HCEC 1CT (cell line): ENCODE results near the gene MTOR.
"Not testable (repeated sequence)": the region's sequence is repeated elsewhere in the genome, so short reads cannot be mapped to it uniquely, and the experiment has no call there.

Experiments used
- DNase-seq: peaks from one replicate; pipeline ENCODE4 v3.0.0-alpha.2; 2017

The MTOR gene

DNA sequence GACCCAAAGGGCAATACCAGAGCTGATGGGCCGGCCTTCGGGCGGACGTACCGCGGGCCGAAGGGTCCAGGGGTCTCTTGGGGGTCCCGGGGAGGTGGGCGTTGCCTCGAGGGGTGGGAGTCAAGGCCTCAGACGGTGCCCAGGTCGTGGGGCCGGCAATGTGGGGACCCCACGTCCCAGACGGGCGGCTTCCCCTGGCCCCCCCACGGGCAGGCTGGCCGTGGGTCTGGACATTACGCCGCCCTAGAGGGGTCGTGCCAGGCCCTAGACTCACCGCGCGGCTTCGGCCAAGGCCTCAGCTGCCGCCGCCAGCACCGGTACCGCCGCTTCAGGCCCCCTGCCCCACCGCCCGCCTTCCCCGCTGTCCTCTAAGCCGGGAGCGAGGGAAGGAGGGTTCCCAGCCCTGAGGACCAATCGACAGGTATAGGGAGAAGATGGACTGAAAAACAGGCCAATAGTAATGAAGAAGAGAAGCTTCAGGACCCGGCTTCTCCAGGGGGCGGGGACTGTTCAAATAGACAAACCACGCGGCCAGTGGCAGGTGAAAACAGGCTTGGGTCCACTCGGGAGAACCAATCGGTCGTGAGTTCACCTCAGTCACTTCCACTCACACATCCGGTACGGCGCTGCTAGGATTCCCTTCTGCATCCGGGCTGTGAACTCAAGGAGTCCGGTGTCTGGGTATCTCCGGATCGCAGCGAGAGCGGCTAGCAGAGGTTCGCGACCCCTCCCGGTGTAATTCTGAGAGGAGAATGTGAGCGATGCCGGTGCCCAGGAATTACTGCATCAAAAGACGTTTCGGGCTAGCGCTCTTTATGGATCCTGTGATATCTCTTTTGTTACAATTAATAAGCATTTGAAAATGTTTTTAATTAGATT is at the start of gene MTOR:
Gene MTOR (minus strand): TSS at position 381 of the 879 bp plus-strand sequence. CDS start 3,142 bp downstream, outside the sequence.
- peak; percentile 100 for DNase-seq

DNA sequence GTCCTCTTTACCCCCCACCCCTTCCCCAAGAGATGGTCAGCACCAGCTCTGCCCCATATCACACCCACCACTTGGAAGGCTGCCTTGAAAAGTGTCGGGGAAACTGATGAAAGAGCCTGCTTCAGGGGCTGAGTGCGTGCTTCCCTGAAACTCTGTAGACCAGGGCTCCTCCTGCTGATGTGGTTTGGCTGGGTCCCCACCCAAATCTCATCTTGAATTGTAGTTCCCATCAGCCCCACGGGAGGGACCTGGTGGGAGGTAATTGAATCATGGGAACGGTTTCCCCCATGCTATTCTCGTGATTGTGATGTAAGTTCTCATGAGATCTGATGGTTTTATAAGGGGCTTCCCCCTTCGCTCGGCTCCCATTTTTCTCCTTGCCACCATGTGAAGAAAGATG is 47.0 kb upstream of the MTOR start:
- DNase-seq = no peak

DNA sequence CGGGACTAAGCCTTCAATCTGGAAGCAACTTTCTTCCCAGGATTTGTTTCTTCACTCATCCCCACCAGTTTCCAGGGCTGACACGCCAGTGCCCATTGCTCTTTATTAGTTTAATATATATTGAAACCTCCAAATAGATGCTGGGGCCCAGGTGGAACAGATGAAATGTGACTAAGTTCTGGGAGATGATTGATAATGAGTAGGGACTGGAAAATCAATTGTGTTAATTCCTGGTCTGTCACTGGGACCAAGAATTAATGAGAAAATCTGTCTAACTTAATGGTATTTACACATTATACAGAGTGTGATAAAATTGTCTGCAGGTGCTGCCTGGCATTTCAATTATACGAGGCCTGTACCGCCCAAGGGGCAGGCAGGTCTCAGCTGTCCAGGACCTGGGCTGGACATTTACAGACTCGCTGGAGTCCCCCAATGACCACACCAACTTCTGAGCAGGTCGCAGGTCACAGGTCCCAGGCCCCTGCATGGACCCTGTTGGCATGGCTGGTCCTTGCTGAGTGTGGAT is 46.4 kb upstream of the MTOR start:
- DNase-seq = no peak

DNA sequence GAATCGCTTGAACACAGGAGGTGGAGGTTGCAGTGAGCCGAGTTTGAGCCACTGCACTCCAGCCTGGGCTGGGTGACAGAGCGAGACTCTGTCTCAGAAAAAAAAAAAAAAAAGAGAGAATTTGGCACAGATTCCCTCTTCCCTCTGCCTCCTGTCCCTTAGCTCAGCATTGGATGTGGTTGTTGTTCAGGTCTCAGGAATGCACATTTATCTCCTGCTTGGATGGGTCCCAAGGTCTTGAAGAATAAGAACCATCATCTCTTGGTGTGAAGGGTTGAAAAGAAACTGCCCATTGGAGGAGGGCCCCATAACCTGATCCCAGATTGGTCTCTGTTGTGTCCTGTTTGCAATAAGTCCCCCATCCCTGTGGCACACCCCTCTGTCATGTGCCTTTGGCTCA is 45.5 kb upstream of the MTOR start:
- peak; percentile 34 for DNase-seq

DNA sequence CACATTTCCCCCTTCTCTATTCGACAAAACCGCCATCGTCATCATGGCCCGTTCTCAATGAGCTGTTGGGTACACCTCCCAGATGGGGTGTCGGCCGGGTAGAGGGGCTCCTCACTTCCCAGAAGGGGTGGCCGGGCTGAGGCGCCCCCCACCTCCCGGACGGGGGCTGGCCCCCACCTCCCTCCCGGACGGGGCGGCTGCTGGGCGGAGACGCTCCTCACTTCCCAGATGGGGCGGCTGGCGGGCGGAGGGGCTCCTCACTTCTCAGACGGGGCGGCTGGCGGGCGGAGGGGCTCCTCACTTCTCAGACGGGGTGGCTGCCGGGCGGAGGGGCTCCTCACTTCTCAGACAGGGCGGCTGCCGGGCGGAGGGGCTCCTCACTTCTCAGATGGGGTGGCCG is 43.2 kb upstream of the MTOR start:
- DNase-seq = not testable (repeated sequence)

DNA sequence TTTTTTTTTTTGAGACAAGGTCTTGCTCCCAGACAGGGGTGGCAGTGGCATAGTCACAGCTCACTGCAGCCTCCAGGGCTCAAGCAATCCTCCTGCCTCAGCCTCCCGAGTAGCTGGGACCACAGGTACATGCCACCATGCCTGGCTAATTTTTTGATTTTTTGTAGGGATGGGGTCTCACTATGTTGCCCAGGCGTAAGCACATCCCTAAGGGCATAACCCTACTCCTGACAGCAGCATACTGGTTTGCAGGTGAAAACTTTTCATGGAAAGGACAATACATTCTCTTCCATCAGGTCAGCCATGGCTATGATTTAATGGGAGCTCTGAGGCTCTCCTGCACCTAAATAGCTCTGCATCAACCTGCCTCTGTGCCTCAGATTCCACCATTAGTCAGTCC is 40.0 kb upstream of the MTOR start:
- no peak for DNase-seq

DNA sequence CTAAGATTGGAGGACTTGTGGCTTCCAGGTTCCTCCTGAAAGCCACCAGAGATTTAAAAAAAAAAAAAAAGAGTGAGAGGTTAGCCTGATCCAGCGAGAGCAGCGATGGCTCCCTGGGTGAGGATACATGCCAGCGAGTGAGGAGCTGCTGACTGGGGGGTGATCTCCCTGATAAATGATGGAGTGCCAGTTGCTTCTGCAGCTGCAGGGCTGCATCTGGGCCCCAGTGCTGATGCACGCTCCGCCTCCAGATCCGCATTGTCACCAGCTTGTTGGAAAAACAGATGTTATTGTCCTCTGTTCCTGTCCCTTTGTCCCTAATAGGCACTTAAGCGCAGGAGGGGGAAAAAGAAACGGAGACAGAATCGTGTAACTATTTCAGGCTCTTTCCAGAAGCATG is 39.2 kb upstream of the MTOR start:
- no peak for DNase-seq

DNA sequence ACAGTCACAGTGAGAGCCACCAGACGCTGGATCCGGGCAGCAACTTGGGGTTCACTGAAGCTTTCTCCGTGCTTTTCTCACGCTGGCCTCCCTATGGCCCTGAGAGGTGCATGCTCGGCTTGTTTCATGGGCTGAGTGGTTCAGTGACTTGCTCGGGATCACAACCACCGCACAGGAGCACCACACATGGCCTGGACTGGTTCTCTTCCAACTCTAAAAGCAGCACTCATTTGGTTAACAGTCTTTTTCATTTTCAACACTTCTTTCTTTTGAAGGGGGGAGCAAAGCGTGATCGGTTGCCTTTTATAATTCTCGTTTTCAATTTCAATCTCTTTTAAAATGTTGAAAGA is 36.8 kb upstream of the MTOR start:
- no peak for DNase-seq

DNA sequence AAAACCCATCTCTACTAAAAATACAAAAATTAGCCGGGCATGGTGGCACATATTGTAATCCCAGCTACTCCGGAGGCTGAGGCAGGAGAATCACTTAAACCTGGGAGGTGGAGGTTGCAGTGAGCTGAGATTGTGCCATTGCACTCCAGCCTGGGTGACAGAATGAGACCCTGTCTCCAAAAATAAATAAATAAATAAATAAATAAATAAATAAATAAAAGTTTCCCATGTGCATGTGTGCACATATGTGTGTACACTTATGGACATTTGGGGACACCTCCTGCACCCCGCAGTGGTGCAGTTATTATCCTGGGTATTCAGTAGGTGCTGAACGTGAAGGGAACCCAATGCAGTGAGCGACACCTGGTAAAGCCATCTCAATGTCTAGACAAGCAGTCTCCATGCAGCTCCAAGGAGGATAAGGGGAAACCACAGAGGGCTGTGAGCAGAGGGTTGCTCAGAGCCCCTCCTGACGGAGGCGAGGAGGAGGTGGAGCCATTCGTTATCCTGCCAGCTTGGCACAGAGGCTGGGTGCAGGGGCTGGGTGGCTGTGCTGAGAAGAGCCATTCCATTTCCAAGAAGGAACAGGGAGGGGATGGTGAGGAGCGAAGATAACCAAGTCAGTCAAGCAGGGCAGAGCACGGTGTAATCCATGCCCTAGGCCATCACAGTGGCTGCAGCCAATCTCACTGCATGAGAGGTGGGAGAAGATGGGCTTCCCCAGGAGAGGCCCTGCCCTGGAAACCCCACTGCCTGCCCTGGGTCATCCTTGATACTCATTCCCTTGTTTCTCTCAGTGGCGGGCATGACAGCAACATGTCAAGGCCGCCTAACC is 36.3 kb upstream of the MTOR start:
- DNase-seq = no peak

DNA sequence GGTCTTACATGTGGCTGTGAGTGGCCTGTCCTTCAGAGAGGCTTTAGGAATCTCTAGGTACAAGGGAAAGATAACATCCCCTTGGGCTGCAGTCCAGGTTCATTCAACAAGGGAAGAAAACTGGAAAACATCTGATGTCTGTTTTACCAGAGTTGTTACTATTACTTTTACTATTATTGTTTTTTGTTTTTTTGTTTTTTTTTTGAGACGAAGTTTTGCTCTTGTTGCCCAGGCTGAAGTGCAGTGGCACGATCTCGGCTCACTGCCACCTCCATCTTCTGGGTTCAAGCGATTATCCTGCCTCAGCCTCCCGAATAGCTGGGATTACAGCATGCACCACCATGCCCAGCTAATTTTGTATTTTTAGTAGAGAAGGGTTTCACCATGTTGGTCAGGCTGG is 35.4 kb upstream of the MTOR start:
- not testable (repeated sequence) for DNase-seq

DNA sequence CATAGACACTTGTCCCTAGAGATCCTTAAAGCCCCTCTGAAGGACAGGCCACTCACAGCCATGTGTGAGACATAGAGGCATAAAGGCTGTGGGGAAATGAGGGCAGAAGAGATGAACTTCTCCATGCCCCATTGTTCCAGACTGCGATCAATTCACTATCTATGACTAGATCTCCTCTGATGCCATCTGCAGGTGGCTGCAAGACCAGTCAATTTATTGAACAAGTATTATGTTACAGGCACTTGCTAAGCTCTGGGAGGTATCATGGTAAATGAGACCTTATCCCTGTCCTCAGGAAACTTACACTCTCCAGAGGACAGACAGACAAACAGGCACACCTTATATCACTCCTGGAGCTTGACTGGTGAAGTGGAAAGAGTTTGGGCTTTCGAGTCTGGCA is 33.6 kb upstream of the MTOR start:
- DNase-seq = no peak

DNA sequence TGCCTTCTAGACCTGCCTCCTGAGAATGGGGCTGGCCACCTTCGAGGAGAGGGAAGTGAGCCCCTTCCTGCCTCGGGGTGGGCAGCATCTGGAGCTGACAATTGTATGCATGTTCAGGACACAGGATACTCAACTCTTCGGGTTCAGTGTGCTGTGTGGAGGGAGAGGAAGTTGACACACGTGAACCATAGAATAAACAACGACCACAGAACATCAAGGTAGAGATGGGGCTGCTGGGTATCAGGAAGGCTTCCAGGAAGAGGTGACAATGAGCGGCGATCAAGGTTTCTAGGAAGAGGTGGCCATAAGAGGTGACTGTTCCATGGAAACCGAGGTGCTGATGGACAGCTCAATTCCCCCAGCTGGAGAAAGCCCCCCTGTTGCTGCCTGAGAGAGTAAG is 32.6 kb upstream of the MTOR start:
- no peak for DNase-seq

DNA sequence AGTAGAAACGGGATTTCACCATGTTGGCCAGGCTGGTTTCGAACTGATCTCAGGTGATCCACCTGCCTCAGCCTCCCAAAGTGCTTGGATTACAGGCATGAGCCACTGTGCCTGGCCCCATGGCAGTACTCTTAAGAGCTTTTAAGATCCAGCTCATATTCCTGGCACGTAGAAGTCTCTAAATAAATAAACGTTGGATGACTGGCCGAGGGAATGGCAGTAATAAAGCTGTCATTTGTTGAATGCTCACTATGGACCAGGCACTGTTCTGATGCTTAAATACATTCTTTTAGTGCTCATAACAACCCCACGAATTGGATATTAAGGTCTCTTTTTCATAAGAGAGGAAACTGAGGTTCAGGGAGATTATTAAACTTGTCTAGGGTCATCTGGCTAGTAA is 31.5 kb upstream of the MTOR start:
- no peak for DNase-seq

DNA sequence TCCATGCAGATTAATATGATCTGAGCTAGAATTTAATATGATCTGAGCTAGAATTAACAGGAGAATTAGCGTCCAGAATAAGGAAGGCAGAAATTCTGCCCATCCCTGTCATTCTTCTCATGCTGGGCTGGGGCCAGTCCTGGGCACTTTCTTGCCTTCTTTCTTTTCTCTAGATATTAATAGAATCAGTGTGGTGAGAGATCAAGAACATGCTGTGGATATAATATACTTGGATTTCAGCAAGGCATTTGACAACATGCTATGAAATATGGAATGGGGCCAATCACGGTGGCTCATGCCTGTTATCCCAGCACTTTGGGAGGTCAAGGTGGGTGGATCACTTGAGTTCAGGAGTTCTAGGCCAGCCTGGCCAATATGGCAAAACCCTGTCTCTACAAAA is 28.7 kb upstream of the MTOR start:
- no peak for DNase-seq

DNA sequence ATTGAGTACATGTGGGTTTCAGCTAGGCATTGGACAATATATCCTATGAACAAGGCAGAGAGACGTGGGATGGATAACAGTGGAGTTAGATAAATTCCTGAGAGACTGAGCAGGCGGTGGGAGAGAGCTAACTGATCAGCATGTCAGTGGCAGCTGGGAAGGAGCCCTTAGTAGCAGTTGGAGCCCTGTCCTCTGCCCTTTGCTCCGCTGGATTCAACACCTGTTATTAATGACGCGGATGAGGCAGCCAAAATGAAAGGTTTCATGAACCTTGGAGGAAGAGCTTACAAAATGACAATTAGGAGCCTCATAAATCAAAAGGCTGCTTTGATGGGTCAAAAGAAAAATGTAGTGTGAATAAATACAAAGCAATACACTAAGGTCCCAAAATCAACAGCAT is 26.7 kb upstream of the MTOR start:
- no peak for DNase-seq

DNA sequence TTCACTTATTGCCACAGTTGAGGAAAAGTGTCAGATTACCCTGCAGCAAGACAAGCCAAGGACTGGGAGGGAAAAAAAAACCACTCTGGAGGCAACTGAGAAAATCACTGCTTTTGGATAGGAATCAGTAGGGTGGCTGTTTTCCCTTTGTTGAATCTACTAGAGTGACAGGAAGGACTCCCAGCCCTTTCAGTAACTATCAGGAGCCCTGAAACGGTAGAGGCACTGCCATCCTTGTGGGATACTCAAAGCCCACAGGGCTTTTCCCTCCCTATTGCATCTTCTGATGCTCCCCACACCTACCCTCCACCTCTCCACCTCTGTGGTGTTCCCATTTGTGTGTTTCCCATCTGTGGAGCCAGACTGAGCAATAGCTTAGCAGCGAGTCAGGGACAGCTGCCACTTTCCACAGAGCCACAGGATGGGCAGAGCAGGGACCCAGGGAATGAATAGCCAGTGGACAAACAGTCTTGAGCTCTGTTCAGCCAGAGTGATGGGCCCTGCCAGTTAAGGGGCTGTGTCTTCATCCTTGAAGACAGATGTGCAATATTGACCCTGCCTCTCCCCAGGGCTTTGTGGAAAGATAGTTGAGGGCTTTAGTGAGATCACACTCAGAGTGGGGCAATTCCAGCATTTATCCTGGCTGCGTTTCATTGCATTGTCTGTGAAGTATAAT is 24.5 kb upstream of the MTOR start:
- DNase-seq = peak; percentile 31

DNA sequence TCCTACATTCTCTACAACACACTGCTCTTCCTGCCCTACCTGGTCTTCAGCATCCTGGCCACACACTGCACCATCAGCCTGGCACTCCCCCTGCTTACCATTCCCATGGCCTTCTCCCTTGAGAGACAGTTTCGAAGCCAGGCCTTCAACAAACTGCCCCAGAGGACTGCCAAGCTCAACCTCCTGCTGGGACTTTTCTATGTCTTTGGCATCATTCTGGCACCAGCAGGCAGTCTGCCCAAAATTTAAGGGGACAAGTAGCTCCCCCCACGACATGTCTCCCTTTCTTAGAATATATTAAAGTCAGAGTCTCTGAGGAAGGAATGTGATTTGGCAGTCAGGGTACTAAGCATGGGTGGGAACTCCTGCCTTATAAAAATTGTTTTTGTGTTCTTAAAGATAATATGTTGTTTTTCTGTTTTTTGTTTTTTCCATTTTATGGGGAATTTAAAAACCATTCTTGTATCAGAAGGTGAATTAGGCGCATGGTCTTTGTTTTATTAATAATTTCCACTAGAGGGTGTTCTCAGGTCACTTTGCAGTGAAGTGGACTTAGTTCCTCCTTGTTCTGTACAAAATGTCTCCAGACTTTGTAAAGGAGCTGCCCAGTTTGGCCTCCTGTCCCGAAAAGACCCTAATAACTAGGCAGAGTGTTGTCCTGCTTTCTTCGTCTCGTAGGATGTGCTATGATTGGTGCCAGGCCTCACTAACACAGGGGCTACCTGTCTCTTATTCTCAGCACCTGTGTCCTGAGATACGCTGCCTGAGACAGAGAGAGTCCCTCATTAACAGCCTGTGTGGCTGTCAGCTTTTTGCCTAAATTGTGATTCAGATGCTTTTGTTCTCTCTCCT is 23.8 kb upstream of the MTOR start:
- DNase-seq = peak; percentile 11

DNA sequence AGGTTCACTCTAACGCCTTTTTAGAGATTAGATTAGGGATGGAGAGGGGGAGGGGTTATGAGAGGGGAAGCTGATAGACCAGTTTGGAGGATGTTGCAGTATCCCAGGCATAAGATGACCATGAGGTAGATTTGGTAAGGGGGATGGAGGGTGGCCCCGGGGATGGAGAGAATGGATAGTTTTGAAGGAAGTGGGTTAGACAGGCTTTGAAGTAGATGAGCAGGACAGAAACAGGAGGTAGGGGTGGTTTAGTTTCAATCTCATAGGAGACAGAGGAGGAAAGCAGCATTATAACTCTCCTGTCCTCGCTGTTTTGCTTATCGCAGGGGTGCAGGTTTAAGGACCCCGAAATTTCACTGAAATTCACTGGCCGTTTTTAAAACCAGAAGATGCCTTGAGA is 22.4 kb upstream of the MTOR start:
- no peak for DNase-seq

DNA sequence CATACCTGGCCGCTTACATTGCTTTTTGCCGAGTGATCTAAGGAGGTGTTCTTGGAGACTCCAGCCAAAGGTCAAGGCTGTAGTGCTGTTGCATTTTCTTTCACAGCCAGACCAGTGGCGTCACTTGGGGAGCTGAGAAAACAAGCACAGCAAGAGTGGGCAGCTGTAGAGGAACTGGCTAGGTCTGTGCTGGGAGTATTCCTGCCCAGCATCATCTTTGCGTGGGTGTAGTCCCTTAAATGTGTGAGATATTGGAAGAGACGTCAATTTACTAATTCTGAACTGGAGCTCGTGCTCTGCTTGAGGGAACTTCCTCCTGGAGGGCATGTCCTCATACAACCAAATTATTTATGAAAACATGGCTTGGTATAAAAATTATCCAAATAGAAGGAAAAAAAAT is 20.8 kb upstream of the MTOR start:
- DNase-seq = no peak

DNA sequence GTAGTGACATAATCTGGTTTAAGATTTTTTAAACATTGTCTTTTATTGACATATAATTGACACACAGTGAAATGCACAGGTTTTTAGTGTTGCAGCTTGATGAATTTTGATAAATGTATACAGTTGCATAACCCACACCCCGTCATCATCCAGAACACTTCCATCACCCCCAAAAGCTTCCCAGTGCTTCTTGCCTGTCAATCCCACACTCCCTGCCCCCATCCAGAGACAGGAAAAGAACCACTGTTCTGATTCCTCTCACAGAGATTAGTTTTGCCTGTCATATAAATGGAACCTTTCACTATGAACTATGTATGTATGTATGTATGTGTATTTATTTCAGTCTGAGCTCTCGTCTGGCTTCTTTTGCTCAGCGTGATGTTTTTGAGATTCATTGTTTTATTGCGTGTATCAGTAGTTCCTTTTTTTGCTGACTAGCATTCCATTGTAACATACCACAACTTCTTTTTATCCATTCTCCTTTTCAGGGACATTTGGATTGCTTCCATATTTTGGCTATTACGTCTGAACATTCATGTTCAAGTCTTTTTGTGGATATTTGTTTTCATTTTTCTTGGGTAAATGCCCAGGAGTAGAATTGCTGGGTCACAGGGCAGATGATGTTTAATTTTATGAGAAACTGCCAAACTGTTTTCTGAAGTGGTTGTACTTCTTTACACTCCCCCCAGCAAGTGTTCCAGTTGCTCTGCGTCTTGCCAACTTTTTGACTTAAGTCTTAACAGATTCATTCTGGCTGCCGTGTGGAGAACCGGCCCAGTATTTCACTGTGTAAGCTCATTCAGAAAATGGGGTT is 19.4 kb upstream of the MTOR start:
- DNase-seq = peak; percentile 83

DNA sequence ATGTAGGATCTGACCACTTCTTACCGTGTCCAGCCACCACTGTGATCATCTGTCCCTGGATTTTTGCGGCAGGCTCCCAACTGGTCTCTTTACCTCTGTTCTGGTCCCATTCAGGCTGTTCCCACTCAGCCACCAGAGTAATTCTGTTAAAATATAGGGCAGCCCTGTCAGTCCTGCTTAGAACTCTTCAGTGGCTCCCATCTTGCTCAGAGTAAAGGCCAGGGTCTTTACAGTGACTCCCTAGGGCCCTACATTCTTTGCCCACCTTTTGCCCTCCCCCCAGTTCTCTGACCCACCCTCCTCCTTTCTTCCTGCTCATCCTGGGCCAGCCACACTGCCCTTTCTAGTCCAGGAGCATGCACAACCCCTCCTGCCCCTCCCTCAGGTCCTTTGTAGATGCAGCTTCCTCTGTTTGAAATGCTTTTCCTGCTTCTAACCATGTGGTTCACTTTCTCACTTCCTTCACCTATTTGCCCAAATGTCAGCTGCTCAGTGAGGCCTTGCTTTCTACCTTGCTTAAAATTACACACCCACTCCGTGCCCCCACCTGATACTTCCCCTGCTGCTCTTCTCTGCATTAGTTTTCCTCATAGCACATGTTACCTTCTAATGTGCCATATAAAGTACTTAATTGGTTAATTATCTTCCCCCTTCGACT is 18.5 kb upstream of the MTOR start:
- no peak for DNase-seq
